GM12874 (cell line): ENCODE data around the gene CLEC16A.

Source experiments
- TF ChIP-seq, protein P1 (sequence below): IDR thresholded peaks from 2 replicates; pipeline ENCODE4 v1.5.1; 2011; ENCODE audit warnings: low read depth, mild to moderate bottlenecking, control low read depth, low read length, moderate library complexity; ENCODE audit not compliant: insufficient read depth

The CLEC16A gene

DNA sequence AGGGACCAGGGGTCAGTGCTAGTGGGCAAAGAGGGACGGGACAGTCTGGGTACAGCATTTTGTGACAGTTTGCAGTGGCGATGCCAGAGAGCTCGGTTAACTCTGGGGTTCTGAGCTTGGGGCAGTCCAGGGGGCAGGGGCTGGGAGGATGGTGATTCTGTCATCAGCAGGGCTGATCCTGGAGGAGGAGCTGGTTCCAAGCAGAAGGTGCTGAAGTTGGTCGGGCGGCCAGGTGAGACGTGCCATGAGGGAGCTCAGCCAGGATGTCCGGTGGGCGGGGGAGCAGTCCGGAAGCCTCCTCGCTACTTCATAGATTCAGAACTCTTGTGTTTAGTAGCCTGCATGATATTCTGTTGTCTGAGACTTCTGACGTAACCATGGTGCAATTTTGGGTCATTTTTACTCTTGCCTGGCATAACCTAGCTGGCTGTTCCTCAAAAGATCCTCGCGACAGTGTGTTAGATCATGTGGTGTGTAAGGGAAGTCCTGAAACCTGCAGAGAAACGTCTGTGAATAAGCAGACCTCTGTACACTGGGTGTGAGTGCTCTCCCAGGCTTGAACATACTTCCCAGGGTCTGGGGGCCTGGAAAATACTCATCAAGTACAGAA lies 122.0 kb downstream of the CLEC16A start:
- TF ChIP-seq, protein P1, sequence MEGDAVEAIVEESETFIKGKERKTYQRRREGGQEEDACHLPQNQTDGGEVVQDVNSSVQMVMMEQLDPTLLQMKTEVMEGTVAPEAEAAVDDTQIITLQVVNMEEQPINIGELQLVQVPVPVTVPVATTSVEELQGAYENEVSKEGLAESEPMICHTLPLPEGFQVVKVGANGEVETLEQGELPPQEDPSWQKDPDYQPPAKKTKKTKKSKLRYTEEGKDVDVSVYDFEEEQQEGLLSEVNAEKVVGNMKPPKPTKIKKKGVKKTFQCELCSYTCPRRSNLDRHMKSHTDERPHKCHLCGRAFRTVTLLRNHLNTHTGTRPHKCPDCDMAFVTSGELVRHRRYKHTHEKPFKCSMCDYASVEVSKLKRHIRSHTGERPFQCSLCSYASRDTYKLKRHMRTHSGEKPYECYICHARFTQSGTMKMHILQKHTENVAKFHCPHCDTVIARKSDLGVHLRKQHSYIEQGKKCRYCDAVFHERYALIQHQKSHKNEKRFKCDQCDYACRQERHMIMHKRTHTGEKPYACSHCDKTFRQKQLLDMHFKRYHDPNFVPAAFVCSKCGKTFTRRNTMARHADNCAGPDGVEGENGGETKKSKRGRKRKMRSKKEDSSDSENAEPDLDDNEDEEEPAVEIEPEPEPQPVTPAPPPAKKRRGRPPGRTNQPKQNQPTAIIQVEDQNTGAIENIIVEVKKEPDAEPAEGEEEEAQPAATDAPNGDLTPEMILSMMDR = no peak

DNA sequence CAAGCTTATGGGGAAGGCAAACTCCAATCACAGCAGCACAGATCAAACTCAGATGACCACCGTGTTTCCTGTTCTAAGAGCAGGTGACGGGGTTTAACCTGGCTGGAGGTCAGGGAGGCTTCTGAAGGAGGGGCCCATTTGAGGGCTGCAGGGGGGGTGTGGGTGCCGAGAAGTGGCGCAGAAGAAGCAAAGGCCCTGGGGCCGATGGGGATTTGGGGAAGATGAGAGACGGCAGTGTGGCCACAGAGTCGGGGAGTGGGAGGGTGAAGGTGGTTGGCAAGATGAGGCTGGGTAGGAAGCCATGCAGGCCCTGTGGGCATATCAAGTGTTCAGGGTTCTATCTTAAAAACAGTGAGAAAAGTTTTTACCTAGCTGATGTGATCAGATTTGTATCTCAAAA lies 122.9 kb downstream of the CLEC16A start:
- TF ChIP-seq, protein P1 = no peak

DNA sequence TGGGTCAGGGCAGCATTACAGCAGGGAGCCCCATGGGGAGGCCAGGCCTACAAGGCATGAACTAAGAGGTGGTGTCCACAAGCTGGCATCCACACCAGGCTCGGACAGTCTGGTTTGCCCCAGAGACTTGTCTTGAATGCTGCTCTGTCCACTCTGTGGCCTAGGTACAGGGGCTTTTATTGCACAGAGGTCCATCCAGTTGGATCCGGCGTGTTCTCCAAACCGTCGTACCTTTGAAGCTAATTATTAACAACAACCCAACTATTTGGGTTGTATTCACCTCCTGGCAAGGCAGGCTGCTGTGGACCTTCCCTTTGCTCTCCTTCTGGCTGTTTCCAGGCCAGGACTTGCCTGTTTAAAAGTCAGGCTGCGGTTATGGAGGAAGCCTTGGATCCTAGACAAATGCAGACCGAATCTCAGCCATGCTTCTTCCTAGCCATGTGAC lies 123.4 kb downstream of the CLEC16A start:
- TF ChIP-seq, protein P1 = no peak

DNA sequence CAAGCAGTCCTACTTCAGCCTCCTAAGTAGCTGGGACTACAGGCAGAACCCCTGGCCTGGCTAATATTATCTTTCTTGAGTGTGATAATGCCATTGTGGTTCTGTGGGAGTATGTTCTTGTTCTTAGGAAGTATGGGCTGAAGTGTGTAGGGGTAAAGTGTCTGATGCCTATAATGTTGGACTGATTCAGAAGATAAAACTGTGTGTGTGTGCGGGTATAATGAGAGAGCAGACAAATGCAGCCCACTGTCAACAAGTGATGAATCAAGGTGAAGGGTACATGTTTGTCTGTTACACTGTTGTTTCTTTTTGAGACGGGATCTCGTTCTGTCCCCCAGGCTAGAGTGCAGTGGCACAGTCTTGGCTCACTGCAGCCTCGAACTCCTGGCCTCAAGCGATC lies 127.5 kb downstream of the CLEC16A start:
- TF ChIP-seq, protein P1 = no peak

DNA sequence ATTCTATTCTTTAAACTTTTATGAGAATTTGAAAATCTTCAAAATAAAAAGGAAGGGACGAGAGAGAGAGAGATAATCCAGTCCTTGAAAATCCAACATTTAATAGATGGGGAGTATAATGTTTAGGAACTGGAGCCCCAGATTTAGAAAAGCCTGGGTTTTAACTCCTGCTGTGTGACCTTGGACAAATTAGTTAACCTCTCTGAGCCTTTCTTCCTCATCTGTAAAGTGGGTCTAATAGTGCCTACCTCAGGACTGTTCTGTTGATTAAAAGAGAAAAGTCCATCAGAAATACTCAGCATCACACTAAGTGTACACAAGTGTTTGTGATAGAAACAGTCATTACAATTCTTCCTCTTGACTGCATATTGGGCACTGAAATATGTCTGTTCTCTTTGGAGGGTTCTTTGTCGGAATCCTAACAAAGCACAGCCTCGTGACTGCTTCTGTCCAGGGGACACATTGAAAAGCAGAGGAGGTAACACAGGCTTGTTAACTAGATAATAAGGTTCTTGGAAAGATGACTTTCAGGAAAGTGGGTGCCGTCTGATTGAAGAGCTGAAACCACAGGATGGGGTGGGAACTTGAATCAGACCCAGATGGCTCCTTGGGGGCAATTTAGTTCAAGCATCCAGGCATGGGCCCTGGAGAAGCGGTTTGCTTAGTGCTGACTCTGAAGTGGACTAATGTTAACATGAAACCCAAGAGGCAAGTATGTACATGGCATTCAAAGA lies 128.2 kb downstream of the CLEC16A start:
- TF ChIP-seq, protein P1 = no peak

DNA sequence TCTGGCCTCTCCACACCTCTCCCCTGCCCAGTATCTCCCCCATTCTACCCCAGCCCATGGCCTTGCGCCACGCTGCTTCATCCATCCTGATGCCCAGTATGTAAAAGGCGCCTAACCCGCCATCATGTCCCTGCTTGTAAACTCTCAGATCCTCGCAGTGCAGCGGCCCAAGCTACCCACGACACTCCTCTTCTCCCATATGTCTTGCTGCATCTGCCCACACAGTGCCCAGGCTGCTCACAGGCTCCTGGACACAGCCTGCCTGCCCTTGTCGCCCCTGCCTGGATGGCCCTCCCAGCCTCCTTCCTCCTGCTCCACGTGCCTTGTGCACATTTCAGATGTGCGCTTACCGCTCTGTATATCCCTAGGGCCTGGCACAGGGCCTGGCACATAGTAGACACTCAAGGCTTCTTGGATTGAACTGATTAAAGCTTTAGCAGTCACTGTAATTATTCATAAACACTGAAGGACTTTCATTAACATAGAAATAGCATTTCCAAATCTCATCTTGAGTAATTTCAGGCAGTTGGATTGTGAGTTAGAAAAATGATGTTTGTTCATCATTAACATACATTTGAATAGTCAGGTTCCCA lies 129.1 kb downstream of the CLEC16A start:
- TF ChIP-seq, protein P1 = no peak

DNA sequence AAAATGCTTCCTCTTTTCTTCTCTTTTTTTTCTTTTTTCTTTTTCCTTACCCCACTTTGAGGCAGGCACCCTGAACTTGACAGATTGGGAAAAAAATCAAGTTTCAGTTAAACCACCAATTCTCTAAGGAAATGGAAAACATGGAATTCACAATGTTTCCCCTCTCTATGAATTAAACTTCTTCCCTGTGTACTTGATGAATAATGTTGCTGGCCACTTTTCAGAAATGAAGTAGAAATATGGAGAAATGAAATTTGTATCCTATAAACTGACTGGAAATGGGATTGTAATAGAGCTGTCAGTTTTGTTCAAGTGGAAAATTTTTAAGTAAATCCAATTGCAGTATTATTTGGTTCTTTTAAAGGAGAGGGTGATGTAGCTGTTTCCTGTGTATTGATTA lies 129.8 kb downstream of the CLEC16A start:
- TF ChIP-seq, protein P1 = no peak
